GM10266 (cell line): Measurements from ENCODE around the gene WDR7.

ENCODE experiments used
- DNase-seq: peaks from one replicate; pipeline ENCODE4 v3.0.0; 2012; ENCODE audit errors: extremely low spot score
- CTCF ChIP-seq: IDR thresholded peaks from 2 replicates; pipeline ENCODE4 v1.5.1; 2012; ENCODE audit warnings: mild to moderate bottlenecking, low read depth; ENCODE audit not compliant: control insufficient read depth, insufficient read depth; ENCODE audit errors: missing control alignments

Gene WDR7

DNA sequence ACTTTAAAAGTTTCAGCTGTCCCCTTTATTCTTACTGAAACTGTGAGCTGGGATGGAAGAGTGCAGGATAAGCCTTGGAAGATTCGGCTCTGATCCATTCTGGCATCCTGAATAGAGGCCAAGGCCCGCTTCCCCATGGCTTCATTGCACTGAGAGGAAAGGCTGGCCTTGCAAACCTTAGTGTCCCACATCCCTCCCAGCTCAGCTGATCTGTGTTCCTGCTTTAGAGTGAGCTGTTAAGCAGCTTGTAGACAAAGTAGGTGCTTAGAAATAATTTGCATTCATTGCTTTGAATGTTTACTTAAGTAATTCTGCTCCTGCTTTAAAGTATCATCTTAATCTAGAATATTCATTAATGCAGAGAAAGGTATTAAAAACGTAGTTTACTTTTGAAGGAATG lies 326.1 kb downstream of the WDR7 start:
- no peak for TF ChIP-seq CTCF
- DNase-seq = no peak

DNA sequence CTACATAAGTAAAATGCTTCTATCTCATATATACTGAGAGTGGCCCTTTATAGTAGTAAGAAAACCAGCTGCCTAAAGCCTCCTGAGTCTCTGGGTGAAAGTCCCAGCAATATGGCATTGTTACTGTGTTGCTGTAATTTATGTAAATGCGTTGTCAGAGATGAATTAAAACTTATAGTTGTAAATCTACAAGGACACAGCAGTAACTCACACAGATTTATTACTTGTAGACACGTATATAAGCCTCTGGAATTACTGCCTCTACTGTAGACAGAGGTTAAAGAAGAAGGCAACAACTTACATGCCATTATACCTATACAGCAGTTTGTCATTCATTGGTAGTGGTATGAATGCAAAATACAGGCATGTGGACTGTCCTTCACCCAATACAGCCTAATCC lies 326.6 kb downstream of the WDR7 start:
- no peak for TF ChIP-seq CTCF
- DNase-seq = no peak

- TF ChIP-seq CTCF = no peak
- DNase-seq = no peak
Measured at GRCh38 chr18:56980151-56980550, 329.0 kb downstream of the WDR7 start.

GRCh38 chr18:56982766-56983165 lies 331.6 kb downstream of the WDR7 start:
- no peak for DNase-seq
- TF ChIP-seq CTCF = no peak

GRCh38 chr18:56983275-56983992 lies 332.3 kb downstream of the WDR7 start:
- DNase-seq = no peak
- no peak for TF ChIP-seq CTCF

GRCh38 chr18:56984731-56985130 lies 333.6 kb downstream of the WDR7 start:
- DNase-seq = no peak
- TF ChIP-seq CTCF = no peak

- DNase-seq = no peak
- no peak for TF ChIP-seq CTCF
Measured at GRCh38 chr18:56986829-56987228, 335.7 kb downstream of the WDR7 start.
